Measurements from ENCODE around the gene TECPR1.

TECPR1 gene

GRCh38 chr7:98187138-98187502, 64.9 kb downstream of the TECPR1 start:
- no peak for DNase-seq

GRCh38 chr7:98186452-98187137, 65.4 kb downstream of the TECPR1 start:
- DNase-seq, result no peak

GRCh38 chr7:98185101-98185500, 66.9 kb downstream of the TECPR1 start:
- no peak for DNase-seq

GRCh38 chr7:98180751-98181150, 71.3 kb downstream of the TECPR1 start:
- DNase-seq, result no peak

- no peak for DNase-seq
These were observed 73.1 kb downstream of the TECPR1 start for GRCh38 chr7:98178762-98179490.

GRCh38 chr7:98178321-98178720, 73.7 kb downstream of the TECPR1 start:
- no peak for DNase-seq

GRCh38 chr7:98177553-98177952, 74.5 kb downstream of the TECPR1 start:
- DNase-seq, result no peak

- no peak for DNase-seq
These were observed 76.6 kb downstream of the TECPR1 start for GRCh38 chr7:98175260-98175940.

GRCh38 chr7:98174334-98175259, 77.4 kb downstream of the TECPR1 start:
- no peak for DNase-seq

GRCh38 chr7:98171449-98171848, 80.6 kb downstream of the TECPR1 start:
- no peak for DNase-seq

GRCh38 chr7:98170966-98171365, 81.1 kb downstream of the TECPR1 start:
- no peak for DNase-seq

GRCh38 chr7:98168904-98169621, 83.0 kb downstream of the TECPR1 start:
- no peak for DNase-seq

- DNase-seq, result peak; percentile 74
These were observed 83.7 kb downstream of the TECPR1 start for GRCh38 chr7:98168181-98168903.

- no peak for DNase-seq
These were observed 84.4 kb downstream of the TECPR1 start for GRCh38 chr7:98167653-98168052.

- no peak for DNase-seq
These were observed 85.4 kb downstream of the TECPR1 start for GRCh38 chr7:98166668-98166970.

- DNase-seq, result peak; percentile 52
These were observed 86.0 kb downstream of the TECPR1 start for GRCh38 chr7:98165827-98166667.
